ENCODE data around the gene SESN3. TPM values are rescaled to one million over a fixed set of nuclear protein-coding genes. Genes with fewer than 3 reads are reported as not detected.

The SESN3 gene
- total RNA-seq, 6 donors from 2014 or later = 11.5 to 48.8 (median 23.2) TPM

- H3K27me3 ChIP-seq = no peaks in the 10 kb centered on the region
- DNase-seq (no peak), ATAC-seq (ENCODE audit: low FRiP score in 2 of 2) (no peak)
- H3K9me3 ChIP-seq = no peaks in the 10 kb centered on the region
- no peak overlapping the region for H3K4me3 ChIP-seq
- no peak overlapping the region for H3K27ac ChIP-seq
- TF ChIP-seq EP300 (IDR thresholded peaks at IDR 0.05) (no peak), POLR2AphosphoS5 (IDR thresholded peaks at IDR 0.05) (no peak), CTCF (IDR thresholded peaks at IDR 0.05) (no peak), POLR2A (IDR thresholded peaks at IDR 0.05) (no peak)
- WGBS, 2 donors = 86 to 89% methylated on average over 6 of the region's 6 CpGs
- H3K36me3 ChIP-seq = no peaks in the 10 kb centered on the region
- H3K4me1 ChIP-seq = peaks cover 0 to 4% (median 0%) of the 10 kb centered on the region in 4 donors
Measured at GRCh38 chr11:95242845-95243605, 12.0 kb upstream of the SESN3 start.

GRCh38 chr11:95242091-95242844, 11.3 kb upstream of the SESN3 start:
- Histone ChIP-seq H3K4me1 (peaks cover 0 to 4% (median 0%) of the 10 kb centered on the region in 4 donors), H3K36me3 (no peaks in the 10 kb centered on the region), H3K27me3 (no peaks in the 10 kb centered on the region), H3K9me3 (no peaks in the 10 kb centered on the region), H3K27ac (peak overlapping the region in 1 of 4 donors; percentile 2), H3K4me3 (no peak overlapping the region)
- no peak for DNase-seq
- no peak for ATAC-seq (ENCODE audit: low FRiP score in 2 of 2)
- WGBS, 2 donors = 47 to 51% methylated on average over 8 of the region's 8 CpGs
- no peak for TF ChIP-seq EP300 (IDR thresholded peaks at IDR 0.05)
- TF ChIP-seq POLR2A (IDR thresholded peaks at IDR 0.05) = no peak
- TF ChIP-seq POLR2AphosphoS5 (IDR thresholded peaks at IDR 0.05) = no peak
- no peak for TF ChIP-seq CTCF (IDR thresholded peaks at IDR 0.05)

DNA sequence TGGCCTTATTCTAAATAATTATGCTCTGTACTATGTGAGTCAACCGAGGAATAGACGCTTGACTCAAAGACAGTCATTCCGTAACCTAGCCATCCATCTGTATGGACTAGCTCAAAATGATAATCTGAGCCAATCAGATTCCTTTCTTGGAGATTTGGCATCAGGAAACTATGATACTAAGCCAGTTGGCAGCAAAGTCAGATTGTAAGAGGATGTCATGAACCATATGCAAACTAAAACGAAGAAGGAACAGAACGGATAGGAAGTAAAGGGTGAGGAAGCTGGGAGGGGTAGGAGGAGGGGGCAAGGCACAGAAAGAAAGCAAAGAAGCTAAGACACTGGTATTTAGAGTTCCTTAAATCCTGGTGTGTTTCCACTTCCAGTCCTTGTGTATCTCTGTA, 10.7 kb upstream of the SESN3 start:
- no peaks in the 10 kb centered on the region for H3K27me3 ChIP-seq
- TF ChIP-seq CTCF (IDR thresholded peaks at IDR 0.05) = no peak
- no peak for TF ChIP-seq POLR2AphosphoS5 (IDR thresholded peaks at IDR 0.05)
- TF ChIP-seq EP300 (IDR thresholded peaks at IDR 0.05) = no peak
- no peak for TF ChIP-seq POLR2A (IDR thresholded peaks at IDR 0.05)
- no peaks in the 10 kb centered on the region for H3K36me3 ChIP-seq
- H3K4me1 ChIP-seq = peaks cover 0 to 4% (median 0%) of the 10 kb centered on the region in 4 donors
- peak overlapping the region in 1 of 4 donors; percentile 2 for H3K27ac ChIP-seq
- no peak for DNase-seq
- peak in 1 of 2 donors; percentile 75 for ATAC-seq (ENCODE audit: low FRiP score in 2 of 2)
- no peaks in the 10 kb centered on the region for H3K9me3 ChIP-seq
- no peak overlapping the region for H3K4me3 ChIP-seq
- WGBS, 2 donors = 48 to 57% methylated on average over 5 of the region's 5 CpGs

GRCh38 chr11:95239871-95240649, 9.1 kb upstream of the SESN3 start:
- peaks cover 0 to 4% (median 0%) of the 10 kb centered on the region in 4 donors for H3K4me1 ChIP-seq
- H3K4me3 ChIP-seq = no peak overlapping the region
- TF ChIP-seq POLR2A (IDR thresholded peaks at IDR 0.05) (no peak), POLR2AphosphoS5 (IDR thresholded peaks at IDR 0.05) (no peak), EP300 (IDR thresholded peaks at IDR 0.05) (no peak), CTCF (IDR thresholded peaks at IDR 0.05) (no peak)
- ATAC-seq (ENCODE audit: low FRiP score in 2 of 2) (no peak), DNase-seq (no peak)
- no peaks in the 10 kb centered on the region for H3K36me3 ChIP-seq
- no peaks in the 10 kb centered on the region for H3K9me3 ChIP-seq
- no peak overlapping the region for H3K27ac ChIP-seq
- no peaks in the 10 kb centered on the region for H3K27me3 ChIP-seq
- 78 to 83% methylated on average over 5 of the region's 5 CpGs for WGBS, 2 donors
